Measurements from ENCODE around the gene RER1.

- TF ChIP-seq POLR2A (IDR thresholded peaks at IDR 0.05) (no peak), CTCF (IDR thresholded peaks at IDR 0.05) (no peak)
Observed at GRCh38 chr1:2352341-2352896, 39.2 kb upstream of the RER1 start.
